BLaER1 (cell line): Measurements from ENCODE around the gene AWAT2.

Experiments
- H3K27ac ChIP-seq: shearing (Covaris generic); formaldehyde crosslinking; 2 replicates; pipeline ENCODE4 v1.8.1; 2022
- H3K27me3 ChIP-seq: shearing (Covaris generic); formaldehyde crosslinking; 2 replicates; pipeline ENCODE4 v1.8.1; 2022
- H3K36me3 ChIP-seq: shearing (Covaris generic); formaldehyde crosslinking; 2 replicates; pipeline ENCODE4 v1.8.1; 2022
- H3K4me1 ChIP-seq: shearing (Covaris generic); formaldehyde crosslinking; 2 replicates; pipeline ENCODE4 v1.8.1; 2022
- H3K4me2 ChIP-seq: shearing (Covaris generic); formaldehyde crosslinking; 2 replicates; pipeline ENCODE4 v1.8.1; 2022
- H3K4me3 ChIP-seq: shearing (Covaris generic); formaldehyde crosslinking; 2 replicates; pipeline ENCODE4 v1.8.1; 2022
- H3K9ac ChIP-seq: shearing (Covaris generic); formaldehyde crosslinking; 2 replicates; pipeline ENCODE4 v1.8.1; 2022
- H3K9me3 ChIP-seq: shearing (Covaris generic); formaldehyde crosslinking; 2 replicates; pipeline ENCODE4 v1.8.1; 2022
- H4K20me1 ChIP-seq: shearing (Covaris generic); formaldehyde crosslinking; 2 replicates; pipeline ENCODE4 v1.8.1; 2022
- Cebpa-rat ChIP-seq: shearing (Covaris generic); IDR thresholded peaks from 2 replicates; pipeline ENCODE4 v1.8.1; 2022

Gene AWAT2, protein sequence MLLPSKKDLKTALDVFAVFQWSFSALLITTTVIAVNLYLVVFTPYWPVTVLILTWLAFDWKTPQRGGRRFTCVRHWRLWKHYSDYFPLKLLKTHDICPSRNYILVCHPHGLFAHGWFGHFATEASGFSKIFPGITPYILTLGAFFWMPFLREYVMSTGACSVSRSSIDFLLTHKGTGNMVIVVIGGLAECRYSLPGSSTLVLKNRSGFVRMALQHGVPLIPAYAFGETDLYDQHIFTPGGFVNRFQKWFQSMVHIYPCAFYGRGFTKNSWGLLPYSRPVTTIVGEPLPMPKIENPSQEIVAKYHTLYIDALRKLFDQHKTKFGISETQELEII

DNA sequence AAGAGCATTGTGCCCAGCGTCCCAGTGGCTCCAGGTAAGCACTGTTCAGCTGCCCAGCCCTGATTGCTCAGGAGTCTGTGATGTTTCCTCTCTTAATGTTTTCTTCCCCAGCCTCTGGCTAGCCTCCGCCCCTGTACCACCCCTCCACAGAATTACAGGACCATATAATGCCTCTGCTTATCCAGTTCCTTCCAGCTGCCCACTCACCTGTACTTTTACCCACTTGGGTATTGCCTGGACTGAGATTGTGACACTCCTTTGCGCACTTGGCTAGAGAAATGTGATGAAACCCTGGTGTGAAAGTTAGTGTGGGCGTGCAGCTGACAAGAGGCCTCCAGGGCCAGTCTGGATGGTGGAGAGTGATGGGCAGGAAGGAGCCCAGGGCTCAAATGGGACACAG, at the start of gene AWAT2:
Gene AWAT2, minus strand, starts transcription at position 14 of the 400 bp plus-strand sequence. Its CDS starts 6 bp downstream, at position 8.
- H3K9ac ChIP-seq = no peak within 1 kb of the TSS
- no peaks in the 10 kb centered on the region for H3K36me3 ChIP-seq
- H4K20me1 ChIP-seq = no peaks in the 10 kb centered on the region
- H3K4me2 ChIP-seq = no peak within 1 kb of the TSS
- no peak within 1 kb of the TSS for H3K4me3 ChIP-seq
- H3K27me3 ChIP-seq = peaks cover 89% of the 10 kb centered on the region
- no peaks in the 10 kb centered on the region for H3K4me1 ChIP-seq
- TF ChIP-seq Cebpa-rat = no peak
- no peak within 1 kb of the TSS for H3K27ac ChIP-seq
- H3K9me3 ChIP-seq = no peaks in the 10 kb centered on the region

DNA sequence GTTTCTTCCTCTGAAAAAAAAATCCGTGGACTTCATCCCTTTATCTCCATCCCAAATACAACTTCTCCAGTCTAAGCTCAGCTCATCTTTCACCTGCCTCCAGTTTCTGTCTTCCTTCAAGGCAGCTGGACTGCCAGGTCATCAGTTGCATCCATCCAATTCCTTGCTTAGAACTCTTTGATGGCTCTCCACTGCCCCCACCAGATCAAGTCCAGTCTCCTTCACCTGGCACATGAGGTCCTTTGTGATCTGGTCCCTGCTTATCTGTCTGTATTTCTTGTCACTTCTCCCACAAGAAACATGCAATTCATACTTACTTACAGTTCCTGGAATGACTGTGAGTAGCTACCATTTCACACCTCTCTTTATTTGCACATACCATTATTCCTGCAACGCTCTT, 46.3 kb upstream of the AWAT2 start:
- TF ChIP-seq Cebpa-rat = no peak
- H4K20me1 ChIP-seq = no peaks in the 10 kb centered on the region
- H3K4me3 ChIP-seq = no peak overlapping the region
- peaks cover 63% of the 10 kb centered on the region for H3K27me3 ChIP-seq
- no peaks in the 10 kb centered on the region for H3K9me3 ChIP-seq
- H3K4me2 ChIP-seq = no peak overlapping the region
- no peaks in the 10 kb centered on the region for H3K4me1 ChIP-seq
- H3K9ac ChIP-seq = no peak overlapping the region
- H3K27ac ChIP-seq = no peak overlapping the region
- H3K36me3 ChIP-seq = no peaks in the 10 kb centered on the region

DNA sequence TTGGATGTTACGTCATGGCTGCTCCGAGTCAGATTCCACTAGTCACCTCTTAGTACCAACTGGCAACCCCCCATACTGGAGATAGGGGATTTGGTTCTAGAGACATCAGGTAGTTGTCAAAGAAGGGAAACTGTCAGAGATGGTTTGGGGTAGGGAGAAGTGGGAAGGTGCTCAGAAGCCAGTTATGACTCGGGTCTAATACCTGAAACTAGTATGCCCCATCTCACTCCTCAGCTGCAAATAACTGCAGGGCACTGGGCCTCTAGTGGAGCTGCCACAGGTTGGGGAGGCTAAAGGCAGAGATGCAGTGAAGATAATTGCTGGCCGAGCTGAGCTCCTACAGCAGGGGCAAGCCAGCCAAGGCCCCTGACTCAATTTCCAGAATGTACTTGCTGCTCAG, 42.5 kb upstream of the AWAT2 start:
- H3K27ac ChIP-seq = no peak overlapping the region
- H3K4me3 ChIP-seq = no peak overlapping the region
- TF ChIP-seq Cebpa-rat = no peak
- H3K4me1 ChIP-seq = peaks cover 17% of the 10 kb centered on the region
- H4K20me1 ChIP-seq = no peaks in the 10 kb centered on the region; the same call in 1 of the 2 replicates
- H3K27me3 ChIP-seq = peaks cover 91% of the 10 kb centered on the region
- H3K4me2 ChIP-seq = no peak overlapping the region
- no peak overlapping the region for H3K9ac ChIP-seq
- no peaks in the 10 kb centered on the region for H3K9me3 ChIP-seq
- H3K36me3 ChIP-seq = no peaks in the 10 kb centered on the region

DNA sequence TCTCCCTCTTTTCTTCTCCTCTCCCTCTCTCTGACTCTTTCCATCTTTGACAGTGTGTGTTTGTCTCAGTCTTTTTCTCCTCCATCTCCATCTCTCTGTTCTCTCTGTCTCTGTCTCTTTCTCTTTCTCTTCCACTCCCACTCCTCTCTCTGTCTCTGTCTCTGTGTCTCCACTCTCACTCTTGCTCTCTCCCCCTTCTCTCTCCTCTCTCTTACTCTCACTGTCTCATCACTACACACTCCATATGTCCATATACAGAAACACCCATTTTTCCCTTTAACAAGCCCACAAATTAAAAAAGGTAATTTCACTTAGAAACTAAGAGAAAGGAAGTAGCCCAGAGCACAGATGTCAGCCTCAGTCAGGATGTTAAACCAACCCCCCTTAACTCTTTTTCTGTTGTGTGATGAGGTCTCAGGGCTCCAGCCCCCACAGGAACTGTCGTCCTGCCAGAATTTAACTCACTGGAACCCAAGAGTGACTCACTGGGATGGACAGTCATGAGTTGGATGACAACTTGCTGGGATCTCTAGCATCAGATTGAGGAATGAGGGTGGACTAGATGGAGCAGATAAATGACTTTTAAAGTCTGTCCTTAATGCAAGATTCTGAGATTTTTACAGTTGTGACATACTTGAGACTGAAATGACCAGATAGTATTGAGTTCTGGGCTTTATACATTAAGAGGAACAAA, 40.0 kb upstream of the AWAT2 start:
- no peaks in the 10 kb centered on the region for H3K36me3 ChIP-seq
- no peak for TF ChIP-seq Cebpa-rat
- no peak overlapping the region for H3K4me3 ChIP-seq
- H3K4me1 ChIP-seq = peaks cover 17% of the 10 kb centered on the region
- no peak overlapping the region for H3K9ac ChIP-seq
- no peaks in the 10 kb centered on the region; the same call in 1 of the 2 replicates for H4K20me1 ChIP-seq
- peaks cover 81% of the 10 kb centered on the region for H3K27me3 ChIP-seq
- H3K27ac ChIP-seq = no peak overlapping the region
- H3K9me3 ChIP-seq = no peaks in the 10 kb centered on the region
- peak overlapping the region; percentile 28; the same call in 1 of the 2 replicates for H3K4me2 ChIP-seq

DNA sequence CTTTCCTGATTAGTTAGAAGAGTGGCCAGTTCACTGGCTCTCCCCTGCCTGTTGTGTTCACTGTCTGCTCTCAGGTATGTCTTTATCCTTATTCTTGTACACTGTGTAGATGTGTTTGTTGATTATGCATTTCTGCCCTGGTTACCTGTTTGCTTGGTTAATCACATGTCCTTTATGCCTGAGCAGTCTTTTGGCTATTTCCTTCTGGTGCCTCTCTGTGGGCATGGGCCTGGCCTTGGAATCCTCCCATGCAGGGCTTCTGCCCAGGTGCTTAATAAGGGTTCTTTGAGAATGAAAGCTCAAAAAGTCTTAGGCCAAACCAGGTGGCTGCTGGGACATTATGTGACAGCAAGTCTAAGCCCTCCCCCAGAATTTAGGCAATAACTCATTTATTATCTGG, 39.0 kb upstream of the AWAT2 start:
- Histone ChIP-seq H3K9ac (no peak overlapping the region), H3K4me2 (no peak overlapping the region), H4K20me1 (no peaks in the 10 kb centered on the region; the same call in 1 of the 2 replicates), H3K9me3 (no peaks in the 10 kb centered on the region), H3K4me3 (no peak overlapping the region), H3K36me3 (no peaks in the 10 kb centered on the region), H3K27me3 (peaks cover 87% of the 10 kb centered on the region), H3K27ac (no peak overlapping the region), H3K4me1 (peaks cover 17% of the 10 kb centered on the region)
- TF ChIP-seq Cebpa-rat = no peak

DNA sequence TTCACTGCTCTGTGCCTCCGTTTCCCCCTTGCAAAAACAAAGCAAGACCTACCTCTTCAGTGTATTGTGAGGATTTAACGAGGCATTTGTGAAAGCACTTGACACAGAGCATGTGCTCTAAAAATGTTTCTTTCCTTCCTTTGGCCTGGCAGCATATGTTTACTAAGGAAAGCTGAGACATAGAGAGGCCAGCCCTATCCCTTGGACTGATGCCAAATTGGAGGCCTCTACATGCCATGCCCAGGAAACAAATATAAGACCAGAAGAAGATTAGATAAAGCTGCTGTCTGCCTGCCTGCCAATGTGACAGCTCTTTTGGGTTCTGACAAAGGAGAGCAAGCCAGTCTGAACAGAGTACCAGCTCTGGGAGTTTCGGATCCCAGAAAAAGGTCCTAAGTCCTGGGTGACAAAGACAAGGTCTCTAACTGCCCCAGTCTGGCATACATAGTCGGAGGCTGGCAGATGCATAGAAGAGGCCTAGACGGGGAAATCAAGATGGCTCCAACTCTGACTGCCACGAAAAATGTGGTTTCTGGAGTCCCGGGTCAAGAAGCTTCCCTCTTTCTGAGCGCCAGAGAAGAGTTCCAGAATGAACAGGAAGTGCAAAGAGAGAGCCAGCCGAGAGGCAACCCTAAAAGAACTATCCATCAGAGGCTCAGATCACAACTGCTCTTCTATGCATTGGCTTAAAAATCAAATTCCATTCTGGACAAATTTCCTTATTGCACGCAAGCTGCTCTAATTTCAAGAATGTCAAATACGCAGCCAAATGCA, 38.3 kb upstream of the AWAT2 start:
- Histone ChIP-seq H3K27ac (no peak overlapping the region), H3K4me2 (no peak overlapping the region), H4K20me1 (no peaks in the 10 kb centered on the region; the same call in 1 of the 2 replicates), H3K4me1 (peaks cover 17% of the 10 kb centered on the region), H3K9me3 (no peaks in the 10 kb centered on the region), H3K27me3 (peaks cover 86% of the 10 kb centered on the region), H3K36me3 (no peaks in the 10 kb centered on the region), H3K4me3 (no peak overlapping the region), H3K9ac (no peak overlapping the region)
- TF ChIP-seq Cebpa-rat = no peak

DNA sequence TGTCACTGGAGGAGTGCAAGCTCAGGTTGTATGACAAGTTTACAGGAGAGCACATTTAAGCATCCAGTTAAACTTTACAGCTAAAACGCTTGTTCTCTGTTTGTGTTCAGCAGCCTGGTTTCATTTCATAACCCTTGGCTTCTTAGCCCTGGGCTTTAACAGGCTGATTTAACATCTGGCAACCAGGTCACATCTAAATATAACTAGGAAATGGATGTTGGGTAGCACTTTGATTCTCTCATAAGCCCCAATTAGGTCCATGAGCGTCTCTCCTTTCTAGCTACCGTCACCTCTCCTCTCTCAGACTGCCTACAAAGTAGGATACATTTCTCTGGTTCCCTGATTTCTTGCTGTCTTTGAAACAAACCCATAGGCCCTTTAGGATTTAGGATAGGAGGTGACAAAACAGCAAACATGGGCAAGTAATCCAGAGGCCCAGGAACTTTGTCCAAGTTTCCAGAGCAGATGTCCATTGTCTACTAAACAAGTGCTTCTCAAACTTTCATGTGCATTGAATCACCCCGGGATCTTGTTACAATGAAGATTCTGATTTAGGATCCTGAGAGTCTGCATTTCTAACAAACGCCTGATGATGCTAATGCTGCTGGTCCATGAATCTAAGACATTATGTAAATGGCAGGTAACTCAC, 35.0 kb upstream of the AWAT2 start:
- H3K4me3 ChIP-seq = no peak overlapping the region
- peaks cover 11% of the 10 kb centered on the region for H3K4me1 ChIP-seq
- H4K20me1 ChIP-seq = no peaks in the 10 kb centered on the region; the same call in 1 of the 2 replicates
- H3K9me3 ChIP-seq = no peaks in the 10 kb centered on the region
- H3K27ac ChIP-seq = no peak overlapping the region
- H3K9ac ChIP-seq = no peak overlapping the region
- TF ChIP-seq Cebpa-rat = no peak
- H3K4me2 ChIP-seq = no peak overlapping the region
- H3K27me3 ChIP-seq = peaks cover 72% of the 10 kb centered on the region
- no peaks in the 10 kb centered on the region for H3K36me3 ChIP-seq

DNA sequence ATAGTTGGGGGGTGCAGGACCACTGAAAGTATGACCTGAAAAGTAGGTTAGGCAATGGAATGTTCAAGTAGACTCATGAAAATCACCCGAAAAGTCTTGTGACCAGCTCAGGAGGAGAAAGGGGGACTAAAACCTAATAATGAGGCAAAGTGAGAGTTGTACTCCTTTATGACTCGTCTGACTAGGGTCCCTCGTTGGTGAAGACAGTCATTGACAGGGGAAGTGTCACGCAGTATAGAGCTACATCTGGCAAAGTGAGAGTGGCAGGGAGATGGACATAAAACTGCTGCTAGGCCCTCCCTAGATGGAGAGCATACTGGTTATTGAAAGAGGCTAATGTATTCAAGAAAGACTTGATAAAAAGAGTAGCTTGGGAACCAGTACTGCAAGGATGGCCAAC, 33.0 kb upstream of the AWAT2 start:
- Histone ChIP-seq H3K27me3 (peaks cover 71% of the 10 kb centered on the region), H3K9ac (no peak overlapping the region), H3K36me3 (no peaks in the 10 kb centered on the region), H3K4me3 (no peak overlapping the region), H3K4me2 (no peak overlapping the region), H3K27ac (no peak overlapping the region), H3K4me1 (no peaks in the 10 kb centered on the region), H4K20me1 (no peaks in the 10 kb centered on the region), H3K9me3 (peaks cover 11% of the 10 kb centered on the region; the same call in 1 of the 2 replicates)
- no peak for TF ChIP-seq Cebpa-rat

DNA sequence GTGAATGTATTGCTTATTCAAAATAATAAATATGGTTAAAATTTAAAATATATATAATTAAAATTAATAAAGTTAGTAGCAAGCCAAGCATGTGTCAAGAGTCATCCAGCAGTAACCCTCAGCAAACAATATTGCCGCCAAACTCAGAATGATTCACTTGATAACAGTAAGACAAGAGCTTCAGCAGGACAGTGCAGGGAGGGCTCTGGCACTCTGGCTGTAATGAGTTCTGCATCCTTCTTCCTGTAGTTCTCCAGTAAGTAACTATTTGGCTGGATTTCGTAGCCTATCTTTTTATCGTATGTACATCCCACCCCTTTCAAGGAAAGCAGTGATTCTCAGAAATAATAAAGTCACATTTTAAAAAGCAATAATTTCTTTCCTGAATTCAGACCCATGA, 30.1 kb upstream of the AWAT2 start:
- H3K27me3 ChIP-seq = peaks cover 78% of the 10 kb centered on the region
- no peak for TF ChIP-seq Cebpa-rat
- H3K36me3 ChIP-seq = no peaks in the 10 kb centered on the region
- H3K9me3 ChIP-seq = peaks cover 20% of the 10 kb centered on the region
- H3K4me2 ChIP-seq = no peak overlapping the region
- H3K27ac ChIP-seq = no peak overlapping the region
- H3K4me3 ChIP-seq = no peak overlapping the region
- H3K9ac ChIP-seq = no peak overlapping the region
- no peaks in the 10 kb centered on the region for H3K4me1 ChIP-seq
- no peaks in the 10 kb centered on the region for H4K20me1 ChIP-seq
